OCI-LY1 (cell line): ENCODE measurements around the gene CNGA2.

ENCODE experiments used
- H2AFZ ChIP-seq: fragments of 200-600 bp; sonication (generic), shearing (Covaris generic); 2 replicates; pipeline ENCODE4 v1.6.0; 2014; ENCODE audit warnings: antibody characterized with exemption, mild to moderate bottlenecking, low read length
- H3F3A ChIP-seq: fragments of 200-600 bp; sonication (generic), shearing (Covaris generic); 2 replicates; pipeline ENCODE4 v1.6.0; 2014; ENCODE audit warnings: mild to moderate bottlenecking, antibody characterized with exemption, low read length, moderate library complexity; ENCODE audit not compliant: insufficient read depth
- H3K27ac ChIP-seq: fragments of 200-600 bp; sonication (generic); 2 replicates; pipeline ENCODE4 v1.5.1; 2014; ENCODE audit warnings: low read length, mixed run types, mild to moderate bottlenecking, low read depth; ENCODE audit not compliant: poor library complexity, severe bottlenecking
- H3K27me3 ChIP-seq: fragments of 200-600 bp; sonication (generic); 2 replicates; pipeline ENCODE4 v1.6.0; 2014; ENCODE audit warnings: antibody characterized with exemption, mild to moderate bottlenecking, low read length, moderate library complexity; ENCODE audit not compliant: insufficient read depth
- H3K36me3 ChIP-seq: fragments of 200-600 bp; sonication (generic); 2 replicates; pipeline ENCODE4 v1.6.1; 2014; ENCODE audit warnings: mild to moderate bottlenecking, antibody characterized with exemption, low read length, moderate library complexity, mixed read lengths; ENCODE audit not compliant: insufficient read depth
- H3K4me1 ChIP-seq: fragments of 200-600 bp; sonication (generic); 2 replicates; pipeline ENCODE4 v1.5.1; 2014; ENCODE audit warnings: mild to moderate bottlenecking, low read length, moderate library complexity; ENCODE audit not compliant: insufficient read depth, severe bottlenecking
- H3K4me2 ChIP-seq: fragments of 200-600 bp; sonication (generic), shearing (Covaris generic); 2 replicates; pipeline ENCODE4 v1.6.1; 2014; ENCODE audit warnings: low read length
- H3K4me3 ChIP-seq: fragments of 200-600 bp; sonication (generic); 2 replicates; pipeline ENCODE4 v1.5.1; 2014; ENCODE audit warnings: low read length, low read depth, mild to moderate bottlenecking, mixed read lengths; ENCODE audit not compliant: poor library complexity, severe bottlenecking
- H3K79me2 ChIP-seq: fragments of 200-600 bp; shearing (Covaris generic); 2 replicates; pipeline ENCODE4 v1.6.1; 2016; ENCODE audit warnings: mixed run types, low read length, mixed read lengths; ENCODE audit not compliant: insufficient read depth
- H3K9ac ChIP-seq: fragments of 200-600 bp; sonication (generic), shearing (Covaris generic); 2 replicates; pipeline ENCODE4 v1.6.1; 2014; ENCODE audit warnings: mild to moderate bottlenecking, low read length, mixed read lengths
- H3K9me2 ChIP-seq: fragments of 200-600 bp; sonication (generic), shearing (Covaris generic); 2 replicates; pipeline ENCODE4 v1.6.1; 2014; ENCODE audit warnings: low read depth, mild to moderate bottlenecking, low read length, mixed read lengths
- H3K9me3 ChIP-seq: fragments of 200-600 bp; shearing (Covaris generic); 2 replicates; pipeline ENCODE4 v1.6.1; 2014; ENCODE audit warnings: low read length, mixed read lengths
- H4K20me1 ChIP-seq: fragments of 200-600 bp; sonication (generic), shearing (Covaris generic); 2 replicates; pipeline ENCODE4 v1.6.0; 2016; ENCODE audit warnings: mild to moderate bottlenecking, low read length; ENCODE audit not compliant: insufficient read depth
- CTCF ChIP-seq: fragments of 200-600 bp; sonication (generic), shearing (Covaris generic); IDR thresholded peaks from 2 replicates; pipeline ENCODE4 v1.5.1; 2017; ENCODE audit warnings: mild to moderate bottlenecking, antibody characterized with exemption, low read length, moderate library complexity, mixed read lengths
- EZH2 ChIP-seq: fragments of 200-600 bp; sonication (generic), shearing (Covaris generic); IDR thresholded peaks from 2 replicates; pipeline ENCODE4 v1.8.0; 2017; ENCODE audit warnings: borderline replicate concordance, mixed run types, mild to moderate bottlenecking, antibody characterized with exemption, low read length, moderate library complexity, mixed read lengths

CNGA2 gene

GRCh38 chrX:151713849-151714248, 20.7 kb upstream of the CNGA2 start:
- H3F3A ChIP-seq, result no peaks in the 10 kb centered on the region
- TF ChIP-seq EZH2, result no peak
- TF ChIP-seq CTCF, result peak; percentile 48; the same call in 1 of the 2 replicates
- no peaks in the 10 kb centered on the region for H3K36me3 ChIP-seq
- no peaks in the 10 kb centered on the region for H4K20me1 ChIP-seq
- H3K4me2 ChIP-seq, result no peak overlapping the region
- H3K9me2 ChIP-seq, result no peaks in the 10 kb centered on the region
- no peak overlapping the region for H2AFZ ChIP-seq
- no peaks in the 10 kb centered on the region for H3K4me1 ChIP-seq
- H3K79me2 ChIP-seq, result no peaks in the 10 kb centered on the region
- no peak overlapping the region for H3K9ac ChIP-seq
- no peaks in the 10 kb centered on the region for H3K27me3 ChIP-seq
- H3K9me3 ChIP-seq, result no peaks in the 10 kb centered on the region
- H3K4me3 ChIP-seq, result no peak overlapping the region
- no peak overlapping the region for H3K27ac ChIP-seq

GRCh38 chrX:151714362-151714761, 20.2 kb upstream of the CNGA2 start:
- Histone ChIP-seq H3K4me3 (no peak overlapping the region), H3K27me3 (no peaks in the 10 kb centered on the region), H3K36me3 (no peaks in the 10 kb centered on the region), H3K27ac (no peak overlapping the region), H2AFZ (no peak overlapping the region), H3K9ac (no peak overlapping the region), H3K9me2 (no peaks in the 10 kb centered on the region), H3K79me2 (no peaks in the 10 kb centered on the region), H3K4me1 (no peaks in the 10 kb centered on the region), H3K4me2 (no peak overlapping the region), H4K20me1 (no peaks in the 10 kb centered on the region), H3K9me3 (no peaks in the 10 kb centered on the region), H3F3A (no peaks in the 10 kb centered on the region)
- TF ChIP-seq EZH2, result no peak
- TF ChIP-seq CTCF, result no peak

- Histone ChIP-seq H3F3A (no peaks in the 10 kb centered on the region), H2AFZ (no peak within 1 kb of the TSS), H3K4me3 (no peak within 1 kb of the TSS), H3K79me2 (no peaks in the 10 kb centered on the region), H3K27ac (no peak within 1 kb of the TSS), H3K9ac (no peak within 1 kb of the TSS), H3K36me3 (no peaks in the 10 kb centered on the region), H3K4me2 (no peak within 1 kb of the TSS), H3K9me3 (no peaks in the 10 kb centered on the region), H3K4me1 (no peaks in the 10 kb centered on the region), H4K20me1 (no peaks in the 10 kb centered on the region), H3K27me3 (no peaks in the 10 kb centered on the region), H3K9me2 (no peaks in the 10 kb centered on the region)
- TF ChIP-seq CTCF, result no peak
- TF ChIP-seq EZH2, result no peak
Observed at GRCh38 chrX:151715752-151716151, 18.8 kb upstream of the CNGA2 start, which contains the start of gene FATE1. FATE1 (plus strand) TSS chrX:151716035; CDS start chrX:151716120, 85 bp downstream.
